HL-60 (cell line): ENCODE data around the gene CHKB.

Source experiments
- POLR2AphosphoS5 ChIP-seq: IDR thresholded peaks from 2 replicates; pipeline ENCODE4 v1.6.1; 2012; ENCODE audit warnings: low read depth
- TF ChIP-seq, protein P1 (sequence below): IDR thresholded peaks from one replicate; pipeline ENCODE4 v1.5.1; 2011; ENCODE audit warnings: low read length, control low read depth, inconsistent platforms; ENCODE audit not compliant: insufficient read depth

DNA sequence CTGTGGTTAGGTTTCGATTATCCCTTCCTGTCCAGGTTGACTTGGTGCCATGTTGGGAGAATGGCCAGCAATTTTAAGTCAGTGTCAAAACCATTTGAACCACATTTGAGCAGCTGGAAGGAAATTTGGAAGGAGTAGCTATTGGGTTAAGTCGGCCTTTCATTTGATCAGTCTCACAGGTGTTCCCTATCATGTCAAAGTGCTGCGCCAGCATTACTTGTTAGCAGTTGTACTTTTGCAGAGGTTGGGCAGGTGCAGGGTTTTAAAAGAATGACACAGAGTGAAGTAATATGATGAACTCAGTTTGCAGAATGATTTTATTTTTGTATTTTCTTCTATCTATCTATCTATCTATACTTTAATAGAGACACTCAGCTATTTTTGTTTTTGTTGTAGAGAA lies 46.4 kb downstream of the CHKB start:
- TF ChIP-seq, protein P1, sequence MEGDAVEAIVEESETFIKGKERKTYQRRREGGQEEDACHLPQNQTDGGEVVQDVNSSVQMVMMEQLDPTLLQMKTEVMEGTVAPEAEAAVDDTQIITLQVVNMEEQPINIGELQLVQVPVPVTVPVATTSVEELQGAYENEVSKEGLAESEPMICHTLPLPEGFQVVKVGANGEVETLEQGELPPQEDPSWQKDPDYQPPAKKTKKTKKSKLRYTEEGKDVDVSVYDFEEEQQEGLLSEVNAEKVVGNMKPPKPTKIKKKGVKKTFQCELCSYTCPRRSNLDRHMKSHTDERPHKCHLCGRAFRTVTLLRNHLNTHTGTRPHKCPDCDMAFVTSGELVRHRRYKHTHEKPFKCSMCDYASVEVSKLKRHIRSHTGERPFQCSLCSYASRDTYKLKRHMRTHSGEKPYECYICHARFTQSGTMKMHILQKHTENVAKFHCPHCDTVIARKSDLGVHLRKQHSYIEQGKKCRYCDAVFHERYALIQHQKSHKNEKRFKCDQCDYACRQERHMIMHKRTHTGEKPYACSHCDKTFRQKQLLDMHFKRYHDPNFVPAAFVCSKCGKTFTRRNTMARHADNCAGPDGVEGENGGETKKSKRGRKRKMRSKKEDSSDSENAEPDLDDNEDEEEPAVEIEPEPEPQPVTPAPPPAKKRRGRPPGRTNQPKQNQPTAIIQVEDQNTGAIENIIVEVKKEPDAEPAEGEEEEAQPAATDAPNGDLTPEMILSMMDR: no peak
- TF ChIP-seq POLR2AphosphoS5: no peak
